H9 (cell line): Measurements from ENCODE around the gene TMEFF2. TPM values are rescaled to one million over a fixed set of nuclear protein-coding genes. Genes with fewer than 3 reads are reported as not detected.

Source experiments
- DNase-seq: peaks from one replicate; pipeline ENCODE4 v3.0.0-alpha.2; 2017
- H2AFZ ChIP-seq: one replicate; pipeline ENCODE4 v1.6.1; 2013; ENCODE audit warnings: mild to moderate bottlenecking, low read length, control low read depth, moderate library complexity
- H2AK5ac ChIP-seq: 2 replicates; pipeline ENCODE4 v1.6.1; 2013; ENCODE audit warnings: low read length, control low read depth, mixed read lengths; ENCODE audit not compliant: insufficient read length
- H2BK120ac ChIP-seq: one replicate; pipeline ENCODE4 v1.6.1; 2013; ENCODE audit warnings: low read depth, mild to moderate bottlenecking, low read length, control low read depth, inconsistent platforms; ENCODE audit not compliant: poor library complexity, severe bottlenecking
- H2BK12ac ChIP-seq: 2 replicates; pipeline ENCODE4 v1.6.1; 2013; ENCODE audit warnings: low read length, control low read depth, mixed read lengths, low read depth; ENCODE audit not compliant: insufficient read length
- H2BK15ac ChIP-seq: 2 replicates; pipeline ENCODE4 v1.6.1; 2013; ENCODE audit warnings: low read depth, low read length, control low read depth
- H2BK20ac ChIP-seq: one replicate; pipeline ENCODE4 v1.6.1; 2013; ENCODE audit warnings: low read depth, mild to moderate bottlenecking, low read length, control low read depth, inconsistent platforms; ENCODE audit not compliant: poor library complexity, severe bottlenecking
- H2BK5ac ChIP-seq: 2 replicates; pipeline ENCODE4 v1.6.1; 2013; ENCODE audit warnings: low read length, control low read depth, mixed read lengths; ENCODE audit not compliant: insufficient read length
- H3K14ac ChIP-seq: 2 replicates; pipeline ENCODE4 v1.6.1; 2013; ENCODE audit warnings: low read length, control low read depth; ENCODE audit not compliant: insufficient read depth
- H3K18ac ChIP-seq: 2 replicates; pipeline ENCODE4 v1.6.1; 2013; ENCODE audit warnings: low read depth, mild to moderate bottlenecking, mixed read lengths, low read length, control low read depth; ENCODE audit not compliant: insufficient read length
- H3K23ac ChIP-seq: 2 replicates; pipeline ENCODE4 v1.6.1; 2013; ENCODE audit warnings: low read length, control low read depth, mixed read lengths, low read depth; ENCODE audit not compliant: insufficient read length
- H3K23me2 ChIP-seq: 2 replicates; pipeline ENCODE4 v1.6.1; 2013; ENCODE audit warnings: low read depth, mild to moderate bottlenecking, mixed read lengths, low read length, control low read depth; ENCODE audit not compliant: insufficient read length, poor library complexity, severe bottlenecking
- H3K27ac ChIP-seq: 2 replicates; pipeline ENCODE4 v1.5.1; 2013; ENCODE audit warnings: low read length, control low read depth, mixed read lengths, low read depth; ENCODE audit not compliant: insufficient read length
- H3K27me3 ChIP-seq: 2 replicates; pipeline ENCODE4 v1.6.1; 2013; ENCODE audit warnings: low read length, control low read depth, inconsistent platforms; ENCODE audit not compliant: insufficient read depth
- H3K4ac ChIP-seq: 2 replicates; pipeline ENCODE4 v1.6.1; 2013; ENCODE audit warnings: low read depth, mild to moderate bottlenecking, control low read depth, inconsistent platforms, low read length, moderate library complexity
- H3K4me1 ChIP-seq: 2 replicates; pipeline ENCODE4 v1.6.1; 2013; ENCODE audit warnings: low read length, control low read depth, inconsistent platforms; ENCODE audit not compliant: insufficient read depth
- H3K4me2 ChIP-seq: 2 replicates; pipeline ENCODE4 v1.6.1; 2013; ENCODE audit warnings: low read length, control low read depth, mixed read lengths; ENCODE audit not compliant: insufficient read length, insufficient read depth
- H3K56ac ChIP-seq: 2 replicates; pipeline ENCODE4 v1.6.1; 2013; ENCODE audit warnings: low read depth, mild to moderate bottlenecking, mixed read lengths, low read length, control low read depth; ENCODE audit not compliant: insufficient read length
- H3K79me1 ChIP-seq: 2 replicates; pipeline ENCODE4 v1.6.1; 2013; ENCODE audit warnings: low read depth, mild to moderate bottlenecking, moderate library complexity, low read length, control low read depth, inconsistent platforms; ENCODE audit not compliant: insufficient read depth, poor library complexity, severe bottlenecking
- H3K79me2 ChIP-seq: 2 replicates; pipeline ENCODE4 v1.6.1; 2013; ENCODE audit warnings: low read length, control low read depth, inconsistent platforms; ENCODE audit not compliant: insufficient read depth
- H3K9ac ChIP-seq: 2 replicates; pipeline ENCODE4 v1.6.1; 2013; ENCODE audit warnings: low read length, control low read depth, mixed read lengths; ENCODE audit not compliant: insufficient read length; ENCODE audit errors: extremely low read depth
- H3K9me3 ChIP-seq: one replicate; pipeline ENCODE4 v1.6.1; 2013; ENCODE audit warnings: low read depth, low read length, inconsistent platforms; ENCODE audit not compliant: control insufficient read depth
- H3T11ph ChIP-seq: one replicate; pipeline ENCODE4 v1.6.1; 2013; ENCODE audit warnings: mild to moderate bottlenecking, low read length, control low read depth, inconsistent platforms
- H4K20me1 ChIP-seq: one replicate; pipeline ENCODE4 v1.6.1; 2013; ENCODE audit not compliant: control insufficient read depth, insufficient read length, insufficient read depth
- H4K5ac ChIP-seq: 2 replicates; pipeline ENCODE4 v1.6.1; 2013; ENCODE audit warnings: low read depth, mild to moderate bottlenecking, mixed read lengths, low read length, control low read depth; ENCODE audit not compliant: insufficient read length
- H4K8ac ChIP-seq: replicated peaks from 2 replicates; pipeline ENCODE4 v1.6.1; 2013; ENCODE audit warnings: low read length, control low read depth, mixed read lengths, low read depth; ENCODE audit not compliant: insufficient read length
- H4K91ac ChIP-seq: 2 replicates; pipeline ENCODE4 v1.6.1; 2013; ENCODE audit warnings: low read depth, mild to moderate bottlenecking, moderate library complexity, mixed read lengths, low read length, control low read depth; ENCODE audit not compliant: insufficient read length
- H3K27ac Mint-ChIP-seq, 3 experiments: 2 replicates in 2 of 3; 3 replicates in 1 of 3; pipeline ENCODE4 v1.8.0; 2020 to 2021; ENCODE audit warnings: mixed read lengths in 3 of 3, mild to moderate bottlenecking in 1 of 3, moderate library complexity in 1 of 3
- H3K27me3 Mint-ChIP-seq: 2 replicates; pipeline ENCODE4 v1.8.0; 2021; ENCODE audit warnings: low read depth, mild to moderate bottlenecking, moderate library complexity, mixed read lengths
- H3K36me3 Mint-ChIP-seq, 3 experiments: 2 replicates in 2 of 3; 3 replicates in 1 of 3; pipeline ENCODE4 v1.8.0; 2020 to 2021; ENCODE audit warnings: low read depth in 3 of 3, mixed read lengths in 3 of 3; ENCODE audit not compliant: insufficient read depth in 1 of 3
- H3K4me1 Mint-ChIP-seq, 2 experiments: 2 replicates each; pipeline ENCODE4 v1.8.0; 2020; ENCODE audit warnings: mixed read lengths in 2 of 2
- H3K4me3 Mint-ChIP-seq, 2 experiments: 2 replicates in 1 of 2; 3 replicates in 1 of 2; pipeline ENCODE4 v1.8.0; 2020 to 2021; ENCODE audit warnings: mild to moderate bottlenecking in 2 of 2, mixed read lengths in 2 of 2, moderate library complexity in 1 of 2
- H3K9me3 Mint-ChIP-seq, 2 experiments: 2 replicates in 1 of 2; 3 replicates in 1 of 2; pipeline ENCODE4 v1.8.0; 2020; ENCODE audit warnings: mild to moderate bottlenecking in 2 of 2, mixed read lengths in 2 of 2, moderate library complexity in 1 of 2
- CTCF ChIP-seq: fragments of 200-600 bp; sonication (generic); conservative IDR thresholded peaks from 3 replicates; pipeline ENCODE4 v1.8.0; 2021; ENCODE audit warnings: antibody characterized with exemption, mild to moderate bottlenecking
- WGBS: extraction: QIAGEN DNeasy Blood & Tissue Kit; methylation state at CpG from one replicate; pipeline ENCODE4 v1.1.7; 2013; ENCODE audit warnings: missing lambda C conversion rate, low lambda C conversion rate, mixed read lengths; ENCODE audit not compliant: insufficient read length; ENCODE audit errors: extremely low coverage; 5-methylcytosine and 5-hydroxymethylcytosine counted together
- total RNA-seq: library from RNA; stranded (reverse); gene quantifications from 2 replicates; pipeline ENCODE4 v1.2.1, GENCODE V29; 2021

Gene TMEFF2
- total RNA-seq, 1 experiment from 2014 or later, result 0.39 TPM

- H3K27me3 Mint-ChIP-seq, result no peaks in the 10 kb centered on the region
- no peak overlapping the region for H3K27ac Mint-ChIP-seq
- no peak overlapping the region for H2AK5ac ChIP-seq
- peaks cover 3 to 8% of the 10 kb centered on the region in 2 experiments for H3K4me1 Mint-ChIP-seq
- no peak overlapping the region for H4K8ac ChIP-seq
- no peaks in the 10 kb centered on the region for H3K36me3 Mint-ChIP-seq
- no peaks in the 10 kb centered on the region for H3K79me2 ChIP-seq
- no peak overlapping the region for H3K18ac ChIP-seq
- H3K4ac ChIP-seq, result no peak overlapping the region
- no peaks in the 10 kb centered on the region for H3K79me1 ChIP-seq
- no peak for TF ChIP-seq CTCF
- H3K23me2 ChIP-seq, result no peaks in the 10 kb centered on the region
- no peak overlapping the region for H2BK20ac ChIP-seq
- no peak overlapping the region for H3K56ac ChIP-seq
- H2BK12ac ChIP-seq, result no peak overlapping the region
- no peak overlapping the region for H2BK5ac ChIP-seq
- H2AFZ ChIP-seq, result no peak overlapping the region
- H3T11ph ChIP-seq, result no peak overlapping the region
- DNase-seq, result no peak
- no peak overlapping the region for H3K4me2 ChIP-seq
- H3K23ac ChIP-seq, result no peak overlapping the region
- no peak overlapping the region for H3K14ac ChIP-seq
- no peak overlapping the region for H4K91ac ChIP-seq
- H3K9me3 ChIP-seq, result no peaks in the 10 kb centered on the region
- no CpG with 5 or more reads among the region's 2 CpGs for WGBS
- H4K5ac ChIP-seq, result no peak overlapping the region
- H2BK120ac ChIP-seq, result no peak overlapping the region
- no peak overlapping the region for H2BK15ac ChIP-seq
- no peak overlapping the region for H3K4me3 Mint-ChIP-seq
- no peaks in the 10 kb centered on the region for H4K20me1 ChIP-seq
- no peaks in the 10 kb centered on the region for H3K27me3 ChIP-seq
- no peak overlapping the region for H3K9ac ChIP-seq
- H3K27ac ChIP-seq, result no peak overlapping the region
- no peaks in the 10 kb centered on the region for H3K9me3 Mint-ChIP-seq
- no peaks in the 10 kb centered on the region for H3K4me1 ChIP-seq
Observed at GRCh38 chr2:192059266-192059665, 135.5 kb downstream of the TMEFF2 start.
